ENCODE data around the gene CDK14. TPM values are rescaled to one million over a fixed set of nuclear protein-coding genes. Genes with fewer than 3 reads are reported as not detected.
"Not testable (repeated sequence)": the region's sequence is repeated elsewhere in the genome, so short reads cannot be mapped to it uniquely, and the experiment has no call there.

CDK14 gene
- total RNA-seq, 1 experiment from 2014 or later: 57.9 TPM

- Mint-ChIP-seq H3K9me3 (peaks cover 49% of the 10 kb centered on the region), H3K27ac (no peak overlapping the region), H3K27me3 (ENCODE audit: low read depth) (no peaks in the 10 kb centered on the region; the same call in 1 of the 2 replicates), H3K4me1 (no peaks in the 10 kb centered on the region), H3K36me3 (peaks cover 55% of the 10 kb centered on the region), H3K4me3 (no peak overlapping the region)
- ChIA-PET CTCF (no interaction called here), POLR2A (no interaction called here)
- no peak for ATAC-seq
- TF ChIP-seq, protein P1, sequence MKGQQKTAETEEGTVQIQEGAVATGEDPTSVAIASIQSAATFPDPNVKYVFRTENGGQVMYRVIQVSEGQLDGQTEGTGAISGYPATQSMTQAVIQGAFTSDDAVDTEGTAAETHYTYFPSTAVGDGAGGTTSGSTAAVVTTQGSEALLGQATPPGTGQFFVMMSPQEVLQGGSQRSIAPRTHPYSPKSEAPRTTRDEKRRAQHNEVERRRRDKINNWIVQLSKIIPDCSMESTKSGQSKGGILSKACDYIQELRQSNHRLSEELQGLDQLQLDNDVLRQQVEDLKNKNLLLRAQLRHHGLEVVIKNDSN (CRISPR knock-in tag; IDR thresholded peaks at IDR 0.05): no peak
- TF ChIP-seq, protein P2, sequence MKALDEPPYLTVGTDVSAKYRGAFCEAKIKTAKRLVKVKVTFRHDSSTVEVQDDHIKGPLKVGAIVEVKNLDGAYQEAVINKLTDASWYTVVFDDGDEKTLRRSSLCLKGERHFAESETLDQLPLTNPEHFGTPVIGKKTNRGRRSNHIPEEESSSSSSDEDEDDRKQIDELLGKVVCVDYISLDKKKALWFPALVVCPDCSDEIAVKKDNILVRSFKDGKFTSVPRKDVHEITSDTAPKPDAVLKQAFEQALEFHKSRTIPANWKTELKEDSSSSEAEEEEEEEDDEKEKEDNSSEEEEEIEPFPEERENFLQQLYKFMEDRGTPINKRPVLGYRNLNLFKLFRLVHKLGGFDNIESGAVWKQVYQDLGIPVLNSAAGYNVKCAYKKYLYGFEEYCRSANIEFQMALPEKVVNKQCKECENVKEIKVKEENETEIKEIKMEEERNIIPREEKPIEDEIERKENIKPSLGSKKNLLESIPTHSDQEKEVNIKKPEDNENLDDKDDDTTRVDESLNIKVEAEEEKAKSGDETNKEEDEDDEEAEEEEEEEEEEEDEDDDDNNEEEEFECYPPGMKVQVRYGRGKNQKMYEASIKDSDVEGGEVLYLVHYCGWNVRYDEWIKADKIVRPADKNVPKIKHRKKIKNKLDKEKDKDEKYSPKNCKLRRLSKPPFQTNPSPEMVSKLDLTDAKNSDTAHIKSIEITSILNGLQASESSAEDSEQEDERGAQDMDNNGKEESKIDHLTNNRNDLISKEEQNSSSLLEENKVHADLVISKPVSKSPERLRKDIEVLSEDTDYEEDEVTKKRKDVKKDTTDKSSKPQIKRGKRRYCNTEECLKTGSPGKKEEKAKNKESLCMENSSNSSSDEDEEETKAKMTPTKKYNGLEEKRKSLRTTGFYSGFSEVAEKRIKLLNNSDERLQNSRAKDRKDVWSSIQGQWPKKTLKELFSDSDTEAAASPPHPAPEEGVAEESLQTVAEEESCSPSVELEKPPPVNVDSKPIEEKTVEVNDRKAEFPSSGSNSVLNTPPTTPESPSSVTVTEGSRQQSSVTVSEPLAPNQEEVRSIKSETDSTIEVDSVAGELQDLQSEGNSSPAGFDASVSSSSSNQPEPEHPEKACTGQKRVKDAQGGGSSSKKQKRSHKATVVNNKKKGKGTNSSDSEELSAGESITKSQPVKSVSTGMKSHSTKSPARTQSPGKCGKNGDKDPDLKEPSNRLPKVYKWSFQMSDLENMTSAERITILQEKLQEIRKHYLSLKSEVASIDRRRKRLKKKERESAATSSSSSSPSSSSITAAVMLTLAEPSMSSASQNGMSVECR (CRISPR knock-in tag; IDR thresholded peaks at IDR 0.05; ENCODE audit: borderline replicate concordance): no peak
- TF ChIP-seq NR1H2 (CRISPR knock-in tag; IDR thresholded peaks at IDR 0.05): no peak
- no peak for TF ChIP-seq SP1 (CRISPR knock-in tag; conservative IDR thresholded peaks at IDR 0.05)
- TF ChIP-seq EMX1 (CRISPR knock-in tag; IDR thresholded peaks at IDR 0.05): no peak
- TF ChIP-seq, protein P3, sequence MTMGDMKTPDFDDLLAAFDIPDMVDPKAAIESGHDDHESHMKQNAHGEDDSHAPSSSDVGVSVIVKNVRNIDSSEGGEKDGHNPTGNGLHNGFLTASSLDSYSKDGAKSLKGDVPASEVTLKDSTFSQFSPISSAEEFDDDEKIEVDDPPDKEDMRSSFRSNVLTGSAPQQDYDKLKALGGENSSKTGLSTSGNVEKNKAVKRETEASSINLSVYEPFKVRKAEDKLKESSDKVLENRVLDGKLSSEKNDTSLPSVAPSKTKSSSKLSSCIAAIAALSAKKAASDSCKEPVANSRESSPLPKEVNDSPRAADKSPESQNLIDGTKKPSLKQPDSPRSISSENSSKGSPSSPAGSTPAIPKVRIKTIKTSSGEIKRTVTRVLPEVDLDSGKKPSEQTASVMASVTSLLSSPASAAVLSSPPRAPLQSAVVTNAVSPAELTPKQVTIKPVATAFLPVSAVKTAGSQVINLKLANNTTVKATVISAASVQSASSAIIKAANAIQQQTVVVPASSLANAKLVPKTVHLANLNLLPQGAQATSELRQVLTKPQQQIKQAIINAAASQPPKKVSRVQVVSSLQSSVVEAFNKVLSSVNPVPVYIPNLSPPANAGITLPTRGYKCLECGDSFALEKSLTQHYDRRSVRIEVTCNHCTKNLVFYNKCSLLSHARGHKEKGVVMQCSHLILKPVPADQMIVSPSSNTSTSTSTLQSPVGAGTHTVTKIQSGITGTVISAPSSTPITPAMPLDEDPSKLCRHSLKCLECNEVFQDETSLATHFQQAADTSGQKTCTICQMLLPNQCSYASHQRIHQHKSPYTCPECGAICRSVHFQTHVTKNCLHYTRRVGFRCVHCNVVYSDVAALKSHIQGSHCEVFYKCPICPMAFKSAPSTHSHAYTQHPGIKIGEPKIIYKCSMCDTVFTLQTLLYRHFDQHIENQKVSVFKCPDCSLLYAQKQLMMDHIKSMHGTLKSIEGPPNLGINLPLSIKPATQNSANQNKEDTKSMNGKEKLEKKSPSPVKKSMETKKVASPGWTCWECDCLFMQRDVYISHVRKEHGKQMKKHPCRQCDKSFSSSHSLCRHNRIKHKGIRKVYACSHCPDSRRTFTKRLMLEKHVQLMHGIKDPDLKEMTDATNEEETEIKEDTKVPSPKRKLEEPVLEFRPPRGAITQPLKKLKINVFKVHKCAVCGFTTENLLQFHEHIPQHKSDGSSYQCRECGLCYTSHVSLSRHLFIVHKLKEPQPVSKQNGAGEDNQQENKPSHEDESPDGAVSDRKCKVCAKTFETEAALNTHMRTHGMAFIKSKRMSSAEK (CRISPR knock-in tag; IDR thresholded peaks at IDR 0.05; ENCODE audit: borderline replicate concordance): no peak
- TF ChIP-seq ZNF281 (CRISPR knock-in tag; IDR thresholded peaks at IDR 0.05): no peak
- TF ChIP-seq, protein P4, sequence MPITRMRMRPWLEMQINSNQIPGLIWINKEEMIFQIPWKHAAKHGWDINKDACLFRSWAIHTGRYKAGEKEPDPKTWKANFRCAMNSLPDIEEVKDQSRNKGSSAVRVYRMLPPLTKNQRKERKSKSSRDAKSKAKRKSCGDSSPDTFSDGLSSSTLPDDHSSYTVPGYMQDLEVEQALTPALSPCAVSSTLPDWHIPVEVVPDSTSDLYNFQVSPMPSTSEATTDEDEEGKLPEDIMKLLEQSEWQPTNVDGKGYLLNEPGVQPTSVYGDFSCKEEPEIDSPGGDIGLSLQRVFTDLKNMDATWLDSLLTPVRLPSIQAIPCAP (CRISPR knock-in tag; IDR thresholded peaks at IDR 0.05): no peak
- TF ChIP-seq, protein P5, sequence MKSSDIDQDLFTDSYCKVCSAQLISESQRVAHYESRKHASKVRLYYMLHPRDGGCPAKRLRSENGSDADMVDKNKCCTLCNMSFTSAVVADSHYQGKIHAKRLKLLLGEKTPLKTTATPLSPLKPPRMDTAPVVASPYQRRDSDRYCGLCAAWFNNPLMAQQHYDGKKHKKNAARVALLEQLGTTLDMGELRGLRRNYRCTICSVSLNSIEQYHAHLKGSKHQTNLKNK (CRISPR knock-in tag; IDR thresholded peaks at IDR 0.05): no peak
- TF ChIP-seq NFATC4 (CRISPR knock-in tag; IDR thresholded peaks at IDR 0.05): no peak
- no peak for TF ChIP-seq FOXJ3 (CRISPR knock-in tag; IDR thresholded peaks at IDR 0.05; ENCODE audit: borderline replicate concordance)
- no peak for TF ChIP-seq ETV6 (CRISPR knock-in tag; IDR thresholded peaks at IDR 0.05)
- TF ChIP-seq ZNF219 (CRISPR knock-in tag; IDR thresholded peaks at IDR 0.05; ENCODE audit: borderline replicate concordance): no peak
- TF ChIP-seq SMAD4 (CRISPR knock-in tag; IDR thresholded peaks at IDR 0.05): no peak
- no peak for TF ChIP-seq GTF2I (CRISPR knock-in tag; conservative IDR thresholded peaks at IDR 0.05)
- TF ChIP-seq NFYB (CRISPR knock-in tag; conservative IDR thresholded peaks at IDR 0.05; ENCODE audit: low read depth): no peak
- no peak for TF ChIP-seq CDX4 (CRISPR knock-in tag; IDR thresholded peaks at IDR 0.05; ENCODE audit: borderline replicate concordance)
- DNase-seq (ENCODE audit: low spot score): no peak
These were observed 208.2 kb downstream of the CDK14 start for GRCh38 chr7:90804370-90804769.

- H3K27ac Mint-ChIP-seq; ATAC-seq; POLR2A ChIA-PET; DNase-seq (ENCODE audit: low spot score); H3K4me3 Mint-ChIP-seq; H3K27me3 Mint-ChIP-seq (ENCODE audit: low read depth); CTCF ChIA-PET: not testable (repeated sequence)
- peaks cover 18% of the 10 kb centered on the region for H3K4me1 Mint-ChIP-seq
- peaks cover 18% of the 10 kb centered on the region for H3K36me3 Mint-ChIP-seq
- peaks cover 19% of the 10 kb centered on the region for H3K9me3 Mint-ChIP-seq
These were observed 219.4 kb downstream of the CDK14 start for GRCh38 chr7:90815552-90815951.
